Stomach (tissue), 9 donors: ENCODE measurements around the gene SLC41A2. TPM values are rescaled to one million over a fixed set of nuclear protein-coding genes. Genes with fewer than 3 reads are reported as not detected.

ENCODE experiments used
- DNase-seq, 2 donors: peaks; one replicate each; pipeline versions ENCODE4 v3.0.0 to v3.0.0-alpha.2; 2013 to 2019
- H3K27ac ChIP-seq, 5 donors: fragments of 200-600 bp in 4 of 5; sonication (generic) in 4 of 5; one replicate each; pipeline ENCODE4 v1.5.1; 2013 to 2019; ENCODE audit warnings: mild to moderate bottlenecking in 1 of 5, moderate library complexity in 1 of 5
- H3K27me3 ChIP-seq, 3 donors: fragments of 200-600 bp; sonication (generic); one replicate each; pipeline ENCODE4 v1.5.1; 2017 to 2019; ENCODE audit warnings: mixed run types in 1 of 3
- H3K36me3 ChIP-seq, 4 donors: fragments of 200-600 bp; sonication (generic); 1 replicate in 3 of 4; 2 replicates in 1 of 4; pipeline ENCODE4 v1.5.1; 2016 to 2019
- H3K4me1 ChIP-seq, 4 donors: fragments of 200-600 bp; sonication (generic); one replicate each; pipeline ENCODE4 v1.5.1; 2016 to 2019
- H3K4me3 ChIP-seq, 4 donors: fragments of 200-600 bp; sonication (generic) in 3 of 4; one replicate each; pipeline ENCODE4 v1.5.1; 2016 to 2019; ENCODE audit warnings: mild to moderate bottlenecking in 1 of 4
- H3K9me3 ChIP-seq, 4 donors: fragments of 200-600 bp; sonication (generic); one replicate each; pipeline ENCODE4 v1.5.1; 2016 to 2019
- CTCF ChIP-seq, 7 experiments: fragments of 450-650 bp in 4 of 7; fragments of 200-600 bp in 3 of 7; sonication (generic) in 3 of 7; IDR thresholded peaks; one replicate each; pipeline ENCODE4 v1.5.1; 2016 to 2019; ENCODE audit warnings: antibody characterized with exemption in 7 of 7, control low read depth in 2 of 7, mild to moderate bottlenecking in 1 of 7
- EP300 ChIP-seq: sonication (generic); formaldehyde crosslinking; IDR thresholded peaks from one replicate; pipeline ENCODE4 v1.6.1; 2017; ENCODE audit warnings: antibody characterized with exemption
- POLR2A ChIP-seq, 4 donors: fragments of 450-650 bp; IDR thresholded peaks; one replicate each; pipeline ENCODE4 v1.6.1; 2016; ENCODE audit warnings: antibody characterized with exemption in 4 of 4, control low read depth in 2 of 4, mild to moderate bottlenecking in 1 of 4, moderate library complexity in 1 of 4
- POLR2AphosphoS5 ChIP-seq, 3 donors: sonication (generic); formaldehyde crosslinking; IDR thresholded peaks; one replicate each; pipeline ENCODE4 v1.6.1; 2016; ENCODE audit warnings: antibody characterized with exemption in 3 of 3
- WGBS, 5 donors: extraction: QIAGEN DNeasy Blood & Tissue Kit in 3 of 5; methylation state at CpG; one replicate each; pipeline versions ENCODE4 v1.1.5 to v1.1.7; 2013 to 2018; 5-methylcytosine and 5-hydroxymethylcytosine counted together
- intact Hi-C: fragments of 100-400 bp; cut with DNase I; formaldehyde crosslinking; loops from one replicate; pipeline ENCODE4 v1.15.1; 2023; ENCODE audit warnings: low total_unique reads
- polyA plus RNA-seq, 3 donors: library from polyadenylated mRNA; stranded (reverse); fragments of 200-250 nt; gene quantifications; one replicate each; pipeline ENCODE4 v1.2.3, GENCODE V29; 2013
- total RNA-seq, 5 donors: library from RNA; depleted of rRNA; stranded (reverse); fragments of >200 nt; gene quantifications; one replicate each; pipeline versions ENCODE4 v1.1.0 to v1.2.3, GENCODE V29; 2014 to 2016
- donor health status: healthy with polysubstance abuse.
- donor health status: Bipolar disorder and iron deficiency.
- donor health status: healthy.

The SLC41A2 gene
- total and polyA plus RNA-seq, 8 donors: 5.4 to 208 (median 68.9) TPM

- DNase-seq: peak in 1 of 2 donors; percentile 27
These were observed 996 bp downstream of the SLC41A2 start for GRCh38 chr12:104956870-104957718.

DNA sequence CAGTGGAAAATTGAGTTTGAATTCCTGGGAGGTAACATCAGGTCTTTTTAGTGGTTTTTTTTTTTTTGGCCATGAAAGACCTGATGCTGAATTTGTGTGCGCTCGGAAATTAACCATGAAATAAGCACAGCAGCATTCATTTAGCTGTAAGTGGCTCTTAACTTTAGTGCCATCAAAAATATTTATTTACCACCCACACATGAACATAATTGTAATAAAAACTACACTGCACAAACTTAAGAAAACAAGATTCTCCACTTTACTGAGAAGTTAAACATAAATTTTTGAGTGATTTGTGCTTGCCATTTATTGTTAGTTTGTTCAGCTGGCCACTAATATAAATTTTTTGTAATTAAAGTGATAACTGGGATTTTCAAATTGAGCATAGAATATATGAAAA is 2.4 kb downstream of the SLC41A2 start:
- Histone ChIP-seq H3K9me3 (no peaks in the 10 kb centered on the region), H3K27ac (peak overlapping the region in 4 of 5 donors; percentile 82 to 95 (median 92))
- 81 to 92% (median 86%) methylated on average over 2 of the region's 2 CpGs for WGBS, 5 donors

More at GRCh38 chr12:104956870-104957718, 996 bp downstream of the SLC41A2 start:
- peak overlapping the region; percentile 91 to 97 (median 95) for H3K27ac ChIP-seq
- peaks cover 15 to 56% (median 44%) of the 10 kb centered on the region in 4 donors for H3K4me1 ChIP-seq
- WGBS, 5 donors: 9 to 21% (median 11%) methylated on average over 13 of the region's 13 CpGs
- TF ChIP-seq CTCF (IDR thresholded peaks at IDR 0.05) (no peak), POLR2AphosphoS5 (IDR thresholded peaks at IDR 0.05) (no peak), EP300 (no peak), POLR2A (IDR thresholded peaks at IDR 0.05) (no peak)
- intact Hi-C loops: no loop called here
- no peaks in the 10 kb centered on the region for H3K27me3 ChIP-seq
- H3K9me3 ChIP-seq: no peaks in the 10 kb centered on the region
- peak overlapping the region; percentile 77 to 91 (median 90) for H3K4me3 ChIP-seq
- H3K36me3 ChIP-seq: no peaks in the 10 kb centered on the region

GRCh38 chr12:104953323-104953722 is 4.8 kb downstream of the SLC41A2 start:
- DNase-seq: peak; percentile 56 to 76
- no peaks in the 10 kb centered on the region for H3K36me3 ChIP-seq
- TF ChIP-seq POLR2A (IDR thresholded peaks at IDR 0.05): no peak
- TF ChIP-seq POLR2AphosphoS5 (IDR thresholded peaks at IDR 0.05): peak in 2 of 3 donors; percentile 72 to 87
- peak overlapping the region; percentile 45 to 94 (median 82) for H3K27ac ChIP-seq
- peaks cover 3 to 44% (median 30%) of the 10 kb centered on the region in 4 donors for H3K4me1 ChIP-seq
- no peaks in the 10 kb centered on the region for H3K9me3 ChIP-seq
- peak overlapping the region in 1 of 4 donors; percentile 1 for H3K4me3 ChIP-seq
- intact Hi-C loops: no loop called here
- 32 to 59% (median 37%) methylated on average over 2 of the region's 2 CpGs for WGBS, 5 donors
- H3K27me3 ChIP-seq: no peaks in the 10 kb centered on the region

More for the DNA sequence above, 2.4 kb downstream of the SLC41A2 start:
- no peaks in the 10 kb centered on the region for H3K36me3 ChIP-seq
- H3K27me3 ChIP-seq: no peaks in the 10 kb centered on the region
- DNase-seq: no peak
- peaks cover 15 to 56% (median 44%) of the 10 kb centered on the region in 4 donors for H3K4me1 ChIP-seq
- TF ChIP-seq POLR2A (IDR thresholded peaks at IDR 0.05) (no peak), EP300 (no peak), POLR2AphosphoS5 (IDR thresholded peaks at IDR 0.05) (no peak), CTCF (IDR thresholded peaks at IDR 0.05) (no peak)
- peak overlapping the region in 1 of 4 donors; percentile 77 for H3K4me3 ChIP-seq
- intact Hi-C loops: no loop called here

DNA sequence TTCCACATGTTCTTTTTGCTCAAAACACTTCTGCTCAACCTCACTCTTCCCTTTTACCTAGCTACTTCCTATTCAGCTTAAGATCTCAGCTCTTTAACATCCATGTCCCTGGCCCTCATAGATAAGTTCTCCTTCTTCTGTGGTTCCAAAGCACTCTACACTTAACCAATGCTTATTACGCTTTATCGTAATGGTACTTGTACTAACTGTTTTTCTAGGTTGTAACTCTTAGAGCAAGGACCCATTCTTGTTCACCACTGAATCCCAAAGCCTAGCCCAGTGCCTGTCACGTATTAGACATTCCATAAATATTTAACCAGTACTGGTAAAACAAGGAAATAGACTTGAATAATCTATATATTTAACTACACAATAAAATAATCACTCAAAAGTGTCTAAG is 5.3 kb downstream of the SLC41A2 start:
- Histone ChIP-seq H3K27me3 (no peaks in the 10 kb centered on the region), H3K27ac (peak overlapping the region in 4 of 5 donors; percentile 56 to 94 (median 86)), H3K36me3 (no peaks in the 10 kb centered on the region), H3K9me3 (no peaks in the 10 kb centered on the region), H3K4me3 (no peak overlapping the region), H3K4me1 (peaks cover 6 to 49% (median 30%) of the 10 kb centered on the region in 4 donors)
- TF ChIP-seq POLR2A (IDR thresholded peaks at IDR 0.05): no peak
- no peak for TF ChIP-seq CTCF (IDR thresholded peaks at IDR 0.05)
- TF ChIP-seq POLR2AphosphoS5 (IDR thresholded peaks at IDR 0.05): no peak
- no peak for TF ChIP-seq EP300
- 26 to 61% (median 43%) methylated on average over 3 of the region's 3 CpGs for WGBS, 5 donors
- intact Hi-C loops: no loop called here
- peak in 1 of 2 donors; percentile 62 for DNase-seq
